Hippocampal formation (tissue), 2 donors: ENCODE results near the gene SMIM5.
A peak's percentile ranks its signal among the peaks of the same experiment; 100 is the strongest.

ENCODE experiments used
- DNase-seq, 2 donors: peaks; one replicate each; lab custom pipeline; 2025; lab: John Stamatoyannopoulos, UW

Gene SMIM5

DNA sequence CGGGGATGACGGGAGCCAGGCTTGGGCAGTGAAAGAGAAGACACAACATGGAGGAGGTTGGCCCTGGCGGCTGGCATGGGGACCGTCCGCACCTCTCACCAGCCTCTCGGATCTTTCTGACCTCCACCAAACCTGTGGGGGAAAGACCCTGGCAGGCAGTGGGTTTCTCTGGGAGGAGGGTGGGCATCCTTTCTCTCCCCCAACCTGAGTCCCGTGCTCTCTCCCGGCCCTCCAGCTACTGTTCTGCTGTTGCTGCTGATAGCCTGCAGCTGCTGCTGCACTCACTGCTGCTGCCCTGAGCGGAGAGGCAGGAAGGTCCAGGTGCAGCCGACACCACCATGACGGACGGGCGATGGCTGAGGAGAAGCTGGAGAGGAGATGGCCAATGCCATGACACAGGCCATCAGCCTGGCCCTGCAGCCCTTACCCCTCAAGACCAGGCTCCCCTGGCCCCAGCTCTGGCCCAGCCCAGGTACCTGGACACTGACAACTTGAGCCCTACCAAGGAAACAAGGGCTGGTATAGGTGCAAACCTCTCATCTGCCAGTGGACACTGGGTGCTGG lies 7.4 kb downstream of the SMIM5 start:
- no peak for DNase-seq

DNA sequence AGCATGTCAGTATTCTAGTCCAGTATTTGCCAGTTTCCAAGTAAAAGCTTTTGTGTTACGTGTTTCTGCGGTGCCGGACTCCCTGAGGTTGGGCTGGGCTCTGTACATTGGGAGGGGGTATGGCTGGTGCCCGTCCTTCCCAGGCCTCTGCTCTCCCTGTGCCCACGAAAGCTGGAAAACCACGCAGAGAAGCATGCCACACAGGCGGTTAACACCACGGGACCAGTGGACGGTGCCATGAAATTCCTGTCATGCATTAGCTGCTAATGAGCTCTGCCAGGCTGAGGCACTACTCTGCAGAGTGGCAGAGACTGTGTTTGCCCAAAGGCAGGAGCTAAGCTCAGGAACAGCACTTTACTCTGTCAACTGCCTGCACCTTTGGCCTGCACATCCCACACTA lies 8.1 kb downstream of the SMIM5 start:
- peak in 1 of 2 donors; percentile 19 for DNase-seq

GRCh38 chr17:75642182-75642783 lies 9.0 kb downstream of the SMIM5 start:
- DNase-seq, result no peak

DNA sequence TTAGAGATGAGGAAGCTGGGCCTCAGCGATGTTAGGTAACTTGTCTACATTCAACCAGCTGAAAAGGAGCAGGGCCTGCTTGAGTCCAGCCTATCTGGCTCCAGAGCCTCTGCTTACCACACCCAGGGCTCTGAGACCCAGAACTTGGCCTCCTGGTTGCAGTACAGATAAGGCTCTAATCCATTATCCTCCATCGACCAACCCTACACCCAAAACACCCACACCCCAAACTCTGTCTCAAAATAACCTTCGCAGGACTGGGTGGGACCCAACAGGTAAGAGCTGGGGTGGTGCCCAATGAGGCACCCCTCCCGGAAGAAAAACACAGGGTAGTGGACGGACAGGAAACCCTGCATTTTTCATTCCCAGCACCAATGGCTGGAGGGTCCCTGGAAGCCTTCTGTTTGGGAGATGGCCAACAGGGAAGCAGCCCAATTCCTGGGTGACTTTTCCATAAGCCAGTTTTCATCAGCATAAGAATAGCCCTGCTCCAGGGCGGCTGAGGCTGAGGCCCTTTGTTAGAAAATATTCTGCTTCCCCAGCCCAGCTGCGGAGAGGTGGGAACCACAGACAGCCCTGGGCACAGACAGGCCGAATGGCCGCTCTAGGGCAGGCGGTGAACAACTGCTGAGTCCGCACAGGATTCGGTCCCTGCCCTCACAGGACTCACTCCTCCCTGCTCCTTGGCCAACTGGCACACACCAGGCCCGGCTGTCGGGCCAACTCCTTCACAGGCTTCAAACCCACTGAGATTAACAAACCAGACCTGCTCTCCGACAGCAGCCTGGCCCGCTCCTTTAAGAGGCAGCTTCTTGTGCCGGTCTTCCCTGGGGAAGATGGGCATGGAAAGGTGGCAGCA lies 9.8 kb downstream of the SMIM5 start:
- no peak for DNase-seq

DNA sequence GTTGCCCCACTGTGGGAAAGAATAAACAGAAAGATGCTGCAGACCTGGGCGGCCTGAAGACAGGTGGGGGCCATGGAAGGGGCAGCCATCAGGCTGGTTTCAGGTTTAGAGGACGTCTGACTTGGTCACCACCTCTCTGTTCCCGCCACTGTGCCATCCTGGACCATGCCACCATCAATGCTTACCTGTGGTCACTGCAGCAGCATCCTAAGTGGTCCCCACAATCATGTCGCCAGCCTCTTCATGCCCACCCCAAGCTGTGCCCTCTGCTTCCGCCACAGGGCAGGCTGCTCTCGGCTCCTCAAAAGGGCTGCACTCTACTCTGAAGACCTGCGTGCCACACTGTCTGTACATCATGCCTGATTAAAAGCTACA lies 10.4 kb downstream of the SMIM5 start:
- no peak for DNase-seq

DNA sequence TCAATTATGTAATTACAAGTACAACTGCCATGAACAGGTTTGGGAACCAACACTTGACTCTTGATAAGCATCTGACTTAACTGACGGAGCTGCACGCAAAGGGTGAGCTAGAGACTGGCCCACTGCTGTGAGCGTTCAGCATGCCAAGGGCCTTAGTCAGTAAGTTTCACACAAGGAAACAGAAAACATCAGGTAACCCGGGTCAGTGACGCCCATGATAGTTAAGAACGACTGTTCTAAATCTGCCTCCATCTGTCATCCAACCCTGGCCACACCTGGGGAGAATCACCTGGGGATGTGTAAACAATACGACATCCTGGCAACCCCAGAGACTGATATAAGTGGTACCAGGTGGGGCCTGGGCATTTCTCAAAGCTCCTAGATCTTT lies 12.3 kb downstream of the SMIM5 start:
- no peak for DNase-seq

- peak; percentile 79 to 92 for DNase-seq
Observed at GRCh38 chr17:75645889-75646637, 12.8 kb downstream of the SMIM5 start.

GRCh38 chr17:75646638-75646992 lies 13.4 kb downstream of the SMIM5 start:
- DNase-seq, result no peak

GRCh38 chr17:75647061-75647460 lies 13.8 kb downstream of the SMIM5 start:
- DNase-seq, result peak; percentile 19 to 51

DNA sequence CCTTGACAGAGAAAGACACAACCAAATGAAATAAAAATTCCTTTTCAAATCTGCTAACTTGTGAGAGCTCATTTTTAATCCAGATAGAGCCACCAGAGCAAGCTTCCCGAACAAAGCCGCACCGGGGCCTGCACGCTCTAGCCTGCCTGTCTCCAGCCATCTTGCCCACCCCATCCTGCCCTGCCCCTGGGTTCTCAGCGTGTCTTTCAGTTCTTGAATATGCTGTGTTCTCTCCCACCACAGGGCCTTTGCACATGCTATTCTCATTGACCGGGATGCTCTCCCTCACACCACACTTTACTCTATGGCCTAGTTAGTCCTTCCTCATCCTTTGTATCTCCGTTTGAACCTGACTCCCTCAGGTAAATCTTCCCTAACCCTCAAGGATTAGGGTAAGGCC lies 14.7 kb downstream of the SMIM5 start:
- DNase-seq, result no peak

DNA sequence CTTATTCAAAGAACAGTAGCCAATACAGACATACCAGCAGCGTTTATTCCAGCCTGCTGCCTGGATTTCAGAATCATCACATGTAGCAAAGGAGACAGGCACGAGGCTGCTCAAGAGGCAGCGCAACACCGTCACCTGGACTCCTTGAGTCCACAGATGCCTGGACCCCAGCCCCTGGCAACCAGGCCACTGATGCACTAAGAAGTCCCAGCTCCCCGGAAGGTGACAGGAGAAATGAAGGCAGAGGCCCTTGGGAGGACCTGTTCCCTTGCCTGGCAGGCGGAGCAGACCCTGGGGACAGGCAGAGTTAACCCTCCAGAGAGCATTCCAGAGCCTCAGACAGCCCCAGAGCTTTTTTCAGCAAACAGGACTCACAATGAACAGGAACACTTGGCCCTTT lies 16.5 kb downstream of the SMIM5 start:
- no peak for DNase-seq

DNA sequence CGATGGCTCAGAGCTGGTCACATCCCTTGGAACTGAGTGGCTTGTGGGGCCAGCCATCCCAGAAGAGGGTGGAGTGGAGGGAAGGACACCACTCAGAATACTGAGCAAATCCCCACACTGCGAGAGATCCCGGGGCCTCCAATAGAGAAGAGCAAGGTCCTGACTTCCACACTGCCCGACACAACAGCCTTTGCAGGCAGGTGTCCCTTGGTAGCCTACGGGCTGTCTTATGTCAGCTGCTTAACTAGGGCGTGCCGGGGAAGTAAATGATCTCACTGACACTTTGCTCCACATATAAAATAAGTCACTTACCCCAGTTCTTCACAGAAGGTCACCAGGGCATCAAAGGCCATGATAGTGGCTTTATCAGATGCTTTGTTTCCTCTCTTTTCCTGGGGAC lies 17.6 kb downstream of the SMIM5 start:
- DNase-seq, result no peak

DNA sequence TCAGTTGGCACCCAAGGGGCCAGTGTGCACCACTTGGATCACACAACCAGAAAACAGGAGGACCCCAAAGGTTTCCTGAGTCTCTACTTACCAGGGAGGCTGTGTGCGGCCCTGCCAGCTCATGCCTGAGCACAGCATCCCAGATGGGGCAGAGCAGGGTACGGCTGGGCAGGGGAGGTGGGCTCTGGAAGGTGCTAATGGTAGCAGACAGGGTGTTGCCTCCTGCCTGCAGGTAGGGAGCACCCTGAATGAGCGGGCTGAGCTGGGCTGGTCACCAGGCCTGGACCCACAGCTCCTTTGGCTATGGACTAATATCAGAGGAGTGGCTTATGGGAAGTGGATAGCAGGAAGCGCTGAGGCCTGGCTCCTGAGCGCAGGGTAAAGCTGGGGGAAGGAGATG lies 19.1 kb downstream of the SMIM5 start:
- no peak for DNase-seq

- peak in 1 of 2 donors; percentile 11 for DNase-seq
Observed at GRCh38 chr17:75652934-75653549, 19.8 kb downstream of the SMIM5 start.

DNA sequence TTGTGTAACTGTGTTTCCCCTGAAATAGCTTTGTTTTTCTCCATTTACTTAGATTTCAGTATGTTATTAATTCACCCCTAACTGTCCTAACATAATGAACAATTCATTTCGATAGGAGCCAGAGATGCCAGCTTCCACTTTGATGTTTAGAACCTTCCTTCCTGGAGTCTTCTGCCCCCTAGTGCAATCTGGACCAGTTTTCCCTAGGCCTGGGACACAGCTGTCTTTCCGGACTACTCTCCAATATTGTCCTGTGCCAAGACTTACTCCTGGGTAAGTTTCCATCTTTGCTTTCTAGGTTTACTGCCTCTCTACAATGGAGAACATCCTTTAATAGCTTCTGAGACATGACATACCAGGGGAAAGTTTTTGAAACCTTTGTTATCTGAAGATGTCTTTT lies 20.9 kb downstream of the SMIM5 start:
- peak; percentile 47 to 70 for DNase-seq

DNA sequence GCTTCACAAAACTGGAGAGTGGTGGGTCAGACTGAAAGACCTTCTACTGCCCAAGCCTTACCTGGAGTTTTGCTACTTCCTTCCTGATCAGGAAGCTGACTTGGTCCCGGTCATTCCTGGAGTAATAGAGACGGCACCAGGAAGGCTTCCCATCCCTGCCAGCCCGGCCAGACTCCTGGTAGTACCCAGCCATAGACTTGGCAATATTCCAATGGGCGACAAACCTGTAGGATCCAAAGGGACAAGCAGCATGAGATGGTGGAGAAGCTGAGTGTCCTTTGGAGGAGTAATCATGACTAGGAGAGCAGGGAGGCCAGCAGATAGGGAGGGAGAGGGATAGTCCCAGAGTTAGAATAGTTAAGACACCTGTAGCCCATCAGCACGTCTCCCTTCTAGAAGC lies 25.0 kb downstream of the SMIM5 start:
- DNase-seq, result no peak

- peak; percentile 67 to 92 for DNase-seq
Observed at GRCh38 chr17:75661531-75661930, 28.3 kb downstream of the SMIM5 start.

DNA sequence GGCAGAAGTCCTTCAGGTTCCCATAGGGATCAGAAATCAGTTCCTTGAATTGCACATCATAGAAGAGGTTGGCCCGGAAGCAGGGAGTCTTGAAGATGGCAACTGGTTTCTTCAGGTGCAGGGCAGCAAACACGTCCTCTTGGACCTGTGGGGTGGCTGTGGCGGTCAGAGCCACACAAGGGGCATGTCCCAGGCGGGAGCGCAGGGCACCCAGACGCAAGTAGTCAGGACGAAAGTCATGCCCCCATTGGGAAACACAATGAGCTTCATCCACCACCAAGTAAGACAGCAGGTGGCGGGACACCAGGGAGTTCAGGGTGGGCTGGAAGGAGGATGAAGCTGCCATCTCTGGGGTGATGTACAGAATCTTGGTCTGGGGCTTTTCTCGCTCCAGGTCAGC lies 29.3 kb downstream of the SMIM5 start:
- DNase-seq, result no peak

GRCh38 chr17:75664099-75664549 lies 30.9 kb downstream of the SMIM5 start:
- no peak for DNase-seq

DNA sequence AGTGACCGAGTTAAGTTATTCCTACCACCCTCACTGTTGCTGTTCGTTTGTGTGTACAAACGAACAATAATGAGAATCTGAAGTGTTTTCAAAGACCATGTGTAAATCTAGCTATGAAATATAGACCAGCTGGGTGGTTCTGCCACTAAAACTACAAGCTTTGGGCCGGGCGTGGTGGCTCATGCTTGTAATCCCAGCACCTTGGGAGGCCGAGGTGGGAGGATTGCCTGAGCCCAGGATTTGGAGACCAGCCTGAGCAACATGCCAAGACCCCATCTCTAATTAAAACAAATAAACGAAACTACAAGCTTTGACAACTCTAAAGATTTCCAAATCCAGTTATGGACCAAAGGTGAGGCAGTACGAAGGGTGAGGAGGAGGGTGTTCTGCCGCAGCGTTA lies 32.7 kb downstream of the SMIM5 start:
- DNase-seq, result no peak

DNA sequence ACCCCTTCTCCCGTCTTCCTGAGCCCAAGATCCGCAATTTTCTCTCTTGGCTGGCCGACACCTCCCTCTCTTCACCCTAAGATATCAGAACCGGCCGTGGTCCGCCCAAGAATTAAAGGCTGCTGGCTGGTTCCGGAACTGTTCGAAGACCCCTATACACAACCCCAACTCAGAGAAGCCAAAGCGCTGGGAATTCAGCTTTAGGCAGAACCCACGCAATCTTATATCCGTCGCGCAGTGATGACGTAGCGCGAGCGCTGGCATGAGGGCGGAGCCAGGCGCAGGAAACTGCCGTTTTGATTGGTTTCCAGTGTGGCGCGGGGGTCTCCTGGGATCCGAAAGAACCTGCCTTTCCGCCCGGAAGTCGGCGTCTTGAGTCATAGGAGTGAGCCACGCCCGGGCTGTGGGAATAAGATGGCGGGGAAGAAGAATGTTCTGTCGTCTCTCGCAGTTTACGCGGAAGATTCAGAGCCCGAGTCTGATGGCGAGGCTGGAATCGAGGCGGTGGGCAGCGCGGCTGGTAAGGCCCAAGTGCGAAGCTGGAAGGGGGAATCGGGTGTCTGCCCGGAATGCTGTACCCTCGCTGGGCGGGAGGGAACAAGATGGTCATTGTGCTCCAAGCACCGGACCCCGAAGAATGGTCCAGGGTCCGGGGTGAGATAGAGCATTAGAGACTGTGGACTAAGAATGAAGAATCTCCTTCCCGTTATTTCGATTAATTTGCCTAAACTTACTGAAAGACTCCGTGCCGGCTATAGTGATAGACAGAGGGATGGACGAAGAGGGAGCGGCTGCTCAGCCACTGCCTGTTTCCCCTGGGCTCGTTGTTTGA lies 33.9 kb downstream of the SMIM5 start, which contains the start of the genes RECQL5 and SAP30BP:
TSS of gene RECQL5 (minus strand) at position 196 of the 832 bp plus-strand sequence. CDS start 597 bp downstream, outside the sequence.
TSS of gene SAP30BP (plus strand) at position 380 of the 832 bp plus-strand sequence. CDS start at position 415, 35 bp downstream.
- DNase-seq, result peak; percentile 95 to 97
